ENCODE data around the gene SLC22A5.

- no peak for TF ChIP-seq POLR2A (IDR thresholded peaks at IDR 0.05)
- TF ChIP-seq, protein P1, sequence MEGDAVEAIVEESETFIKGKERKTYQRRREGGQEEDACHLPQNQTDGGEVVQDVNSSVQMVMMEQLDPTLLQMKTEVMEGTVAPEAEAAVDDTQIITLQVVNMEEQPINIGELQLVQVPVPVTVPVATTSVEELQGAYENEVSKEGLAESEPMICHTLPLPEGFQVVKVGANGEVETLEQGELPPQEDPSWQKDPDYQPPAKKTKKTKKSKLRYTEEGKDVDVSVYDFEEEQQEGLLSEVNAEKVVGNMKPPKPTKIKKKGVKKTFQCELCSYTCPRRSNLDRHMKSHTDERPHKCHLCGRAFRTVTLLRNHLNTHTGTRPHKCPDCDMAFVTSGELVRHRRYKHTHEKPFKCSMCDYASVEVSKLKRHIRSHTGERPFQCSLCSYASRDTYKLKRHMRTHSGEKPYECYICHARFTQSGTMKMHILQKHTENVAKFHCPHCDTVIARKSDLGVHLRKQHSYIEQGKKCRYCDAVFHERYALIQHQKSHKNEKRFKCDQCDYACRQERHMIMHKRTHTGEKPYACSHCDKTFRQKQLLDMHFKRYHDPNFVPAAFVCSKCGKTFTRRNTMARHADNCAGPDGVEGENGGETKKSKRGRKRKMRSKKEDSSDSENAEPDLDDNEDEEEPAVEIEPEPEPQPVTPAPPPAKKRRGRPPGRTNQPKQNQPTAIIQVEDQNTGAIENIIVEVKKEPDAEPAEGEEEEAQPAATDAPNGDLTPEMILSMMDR (IDR thresholded peaks at IDR 0.05): no peak
Measured at GRCh38 chr5:132392978-132393825, 23.7 kb downstream of the SLC22A5 start.
